Measurements from ENCODE around the gene MAP3K14. TPM values are rescaled to one million over a fixed set of nuclear protein-coding genes. Genes with fewer than 3 reads are reported as not detected.
A peak's percentile ranks its signal among the peaks of the same experiment; 100 is the strongest.

Gene MAP3K14
- total RNA-seq, 4 donors from 2014 or later: 16.5 to 30.4 (median 24.7) TPM

- DNase-seq: peak; percentile 99 to 100 (median 100)
- no peaks in the 10 kb centered on the region for H3K9me3 ChIP-seq
- H3K36me3 ChIP-seq: no peaks in the 10 kb centered on the region
- peaks cover 8 to 81% (median 27%) of the 10 kb centered on the region in 4 donors for H3K4me1 ChIP-seq
- peak in 2 of 6 experiments; percentile 5 to 19 for TF ChIP-seq CTCF (IDR thresholded peaks at IDR 0.05)
- TF ChIP-seq POLR2A (IDR thresholded peaks at IDR 0.05): no peak
- peak overlapping the region; percentile 98 to 100 (median 100) for H3K27ac ChIP-seq
- H3K27me3 ChIP-seq: no peaks in the 10 kb centered on the region
- H3K4me3 ChIP-seq: peak overlapping the region; percentile 85 to 92 (median 88)
These were observed 500 bp upstream of the MAP3K14 start for GRCh38 chr17:45317111-45317928.

GRCh38 chr17:45315648-45316433, 979 bp downstream of the MAP3K14 start:
- Histone ChIP-seq H3K27ac (peak overlapping the region; percentile 98 to 100 (median 100)), H3K4me1 (peaks cover 20 to 84% (median 32%) of the 10 kb centered on the region in 4 donors), H3K27me3 (no peaks in the 10 kb centered on the region), H3K36me3 (no peaks in the 10 kb centered on the region), H3K9me3 (no peaks in the 10 kb centered on the region), H3K4me3 (peak overlapping the region; percentile 85 to 92 (median 88))
- DNase-seq: no peak
- no peak for TF ChIP-seq CTCF (IDR thresholded peaks at IDR 0.05)
- TF ChIP-seq POLR2A (IDR thresholded peaks at IDR 0.05): no peak

- Histone ChIP-seq H3K27ac (peak overlapping the region; percentile 98 to 100 (median 100)), H3K4me3 (peak overlapping the region; percentile 85 to 92 (median 88)), H3K27me3 (no peaks in the 10 kb centered on the region), H3K36me3 (no peaks in the 10 kb centered on the region), H3K4me1 (peaks cover 21 to 84% (median 36%) of the 10 kb centered on the region in 4 donors), H3K9me3 (no peaks in the 10 kb centered on the region)
- peak in 1 of 3 donors; percentile 40 for DNase-seq
- TF ChIP-seq POLR2A (IDR thresholded peaks at IDR 0.05): no peak
- no peak for TF ChIP-seq CTCF (IDR thresholded peaks at IDR 0.05)
These were observed 1.8 kb downstream of the MAP3K14 start for GRCh38 chr17:45314741-45315647.

- TF ChIP-seq CTCF (IDR thresholded peaks at IDR 0.05) (no peak), POLR2A (IDR thresholded peaks at IDR 0.05) (no peak)
- Histone ChIP-seq H3K27me3 (no peaks in the 10 kb centered on the region), H3K36me3 (peaks cover 0 to under 1% (median 0%) of the 10 kb centered on the region in 3 donors), H3K27ac (peak overlapping the region; percentile 98 to 100 (median 100)), H3K4me3 (peak overlapping the region; percentile 18 to 92 (median 86)), H3K9me3 (no peaks in the 10 kb centered on the region), H3K4me1 (peaks cover 28 to 84% (median 42%) of the 10 kb centered on the region in 4 donors)
- no peak for DNase-seq
These were observed 2.7 kb downstream of the MAP3K14 start for GRCh38 chr17:45313996-45314740.

All from Peyer's patch (tissue), 4 donors.